Choroid plexus epithelial cell (primary cell): Measurements from ENCODE around the gene ARMH3.

Experiments used
- DNase-seq: peaks from one replicate; pipeline ENCODE4 v3.0.0-alpha.2; 2010; ENCODE audit warnings: low read depth
- H3K4me3 ChIP-seq: 2 replicates; pipeline ENCODE4 v1.5.1; 2011; ENCODE audit warnings: low read depth, mild to moderate bottlenecking, control low read depth, low read length, moderate library complexity
- TF ChIP-seq, protein P1 (sequence below): conservative IDR thresholded peaks from 2 replicates; pipeline ENCODE4 v1.5.1; 2011; ENCODE audit warnings: low read depth, mild to moderate bottlenecking, control low read depth, inconsistent platforms, low read length, moderate library complexity

ARMH3 gene

GRCh38 chr10:101897633-101898032 is 158.3 kb downstream of the ARMH3 start:
- peak; percentile 46 for DNase-seq
- H3K4me3 ChIP-seq = no peak overlapping the region
- TF ChIP-seq, protein P1, sequence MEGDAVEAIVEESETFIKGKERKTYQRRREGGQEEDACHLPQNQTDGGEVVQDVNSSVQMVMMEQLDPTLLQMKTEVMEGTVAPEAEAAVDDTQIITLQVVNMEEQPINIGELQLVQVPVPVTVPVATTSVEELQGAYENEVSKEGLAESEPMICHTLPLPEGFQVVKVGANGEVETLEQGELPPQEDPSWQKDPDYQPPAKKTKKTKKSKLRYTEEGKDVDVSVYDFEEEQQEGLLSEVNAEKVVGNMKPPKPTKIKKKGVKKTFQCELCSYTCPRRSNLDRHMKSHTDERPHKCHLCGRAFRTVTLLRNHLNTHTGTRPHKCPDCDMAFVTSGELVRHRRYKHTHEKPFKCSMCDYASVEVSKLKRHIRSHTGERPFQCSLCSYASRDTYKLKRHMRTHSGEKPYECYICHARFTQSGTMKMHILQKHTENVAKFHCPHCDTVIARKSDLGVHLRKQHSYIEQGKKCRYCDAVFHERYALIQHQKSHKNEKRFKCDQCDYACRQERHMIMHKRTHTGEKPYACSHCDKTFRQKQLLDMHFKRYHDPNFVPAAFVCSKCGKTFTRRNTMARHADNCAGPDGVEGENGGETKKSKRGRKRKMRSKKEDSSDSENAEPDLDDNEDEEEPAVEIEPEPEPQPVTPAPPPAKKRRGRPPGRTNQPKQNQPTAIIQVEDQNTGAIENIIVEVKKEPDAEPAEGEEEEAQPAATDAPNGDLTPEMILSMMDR = no peak

DNA sequence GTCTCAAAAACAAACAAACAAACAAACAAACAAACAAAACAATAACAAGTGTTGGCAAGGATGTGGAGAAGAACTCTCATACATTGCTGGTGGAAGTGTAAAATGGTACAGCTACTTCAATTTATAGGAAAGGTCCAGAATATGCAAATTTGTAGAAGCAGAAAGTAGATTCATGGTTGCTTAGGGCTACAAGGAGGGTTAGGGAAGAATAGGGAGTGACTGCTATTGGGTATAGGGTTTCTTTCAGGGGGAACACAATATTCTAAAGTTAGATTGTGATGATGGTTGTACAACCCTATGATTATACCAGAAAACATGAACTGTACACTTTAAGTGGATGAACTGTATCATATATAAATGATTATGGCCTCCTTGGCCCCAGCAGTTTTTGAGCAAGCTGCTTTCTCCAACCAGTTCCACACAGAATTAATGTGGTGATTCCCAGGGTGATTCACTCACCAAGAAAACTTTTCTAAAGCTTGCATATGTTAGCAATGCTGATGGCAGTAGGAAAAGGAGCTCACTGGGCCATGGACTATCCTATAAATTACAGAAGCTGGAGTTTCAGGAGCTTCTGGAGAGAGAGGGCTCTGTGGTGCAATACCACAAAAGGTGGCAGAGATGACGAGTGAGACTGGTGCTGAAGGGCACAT is 159.6 kb downstream of the ARMH3 start:
- no peak overlapping the region for H3K4me3 ChIP-seq
- TF ChIP-seq, protein P1 = no peak
- DNase-seq = no peak

DNA sequence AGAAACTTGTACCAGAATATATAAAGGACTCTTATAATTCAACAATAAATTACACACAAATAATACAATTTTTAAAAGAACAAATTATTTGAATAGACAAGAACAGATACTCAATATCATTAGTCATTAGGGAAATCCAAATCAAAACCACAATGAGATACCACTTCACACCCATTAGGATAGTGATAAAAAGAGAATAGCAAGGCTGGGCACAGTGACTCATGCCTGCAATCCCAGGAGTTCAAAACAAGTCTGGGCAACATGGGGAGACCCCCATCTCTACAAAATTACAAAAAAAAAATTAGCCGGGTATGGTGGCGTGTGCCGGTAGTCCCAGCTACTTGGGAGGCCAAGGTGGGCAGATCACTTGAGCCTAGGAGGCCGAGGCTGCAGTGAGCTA is 160.2 kb downstream of the ARMH3 start:
- DNase-seq = no peak
- TF ChIP-seq, protein P1 = no peak
- no peak overlapping the region for H3K4me3 ChIP-seq

DNA sequence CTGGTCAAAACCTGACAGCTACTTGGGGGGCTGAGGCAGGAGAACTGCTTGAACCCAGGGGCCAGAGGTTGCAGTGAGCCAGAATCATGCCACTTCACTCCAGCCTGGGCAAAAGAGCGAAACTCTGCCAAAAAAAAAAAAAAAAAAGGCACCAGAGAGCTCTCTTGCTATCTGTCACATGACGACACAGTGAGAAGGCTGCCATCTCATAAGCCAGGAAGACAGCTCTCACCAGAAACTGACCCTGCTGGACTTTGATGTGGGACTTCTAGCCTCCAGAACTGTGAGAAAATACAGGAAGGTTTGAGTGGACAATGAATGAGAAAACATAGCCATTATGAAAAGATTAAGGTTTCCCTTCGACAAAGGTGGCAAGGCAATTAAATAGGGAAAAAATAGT is 161.2 kb downstream of the ARMH3 start:
- DNase-seq = no peak
- TF ChIP-seq, protein P1 = no peak
- H3K4me3 ChIP-seq = no peak overlapping the region

DNA sequence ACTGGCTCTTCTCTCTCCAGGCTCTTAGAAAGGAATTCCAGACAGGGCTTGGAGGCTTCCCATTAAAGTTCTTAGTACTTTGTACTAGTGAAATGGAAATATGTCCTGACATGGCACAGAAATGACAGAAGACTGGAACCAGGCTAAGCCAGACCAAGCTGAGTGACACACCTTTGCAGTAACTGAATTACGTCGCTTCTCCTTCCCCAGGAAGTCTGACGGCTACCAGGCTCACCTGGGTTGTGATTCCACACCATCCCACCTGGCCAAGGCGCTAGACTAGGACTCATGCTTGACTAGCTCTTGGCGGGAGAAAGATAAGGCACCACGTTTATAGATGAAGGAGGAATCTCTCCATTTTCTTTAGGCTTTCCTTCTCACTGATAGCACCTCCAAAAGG is 161.7 kb downstream of the ARMH3 start:
- TF ChIP-seq, protein P1 = no peak

GRCh38 chr10:101893510-101894120 is 162.4 kb downstream of the ARMH3 start:
- no peak for DNase-seq
- no peak overlapping the region for H3K4me3 ChIP-seq
- TF ChIP-seq, protein P1 = no peak

More for the DNA sequence above, 161.7 kb downstream of the ARMH3 start:
- DNase-seq = no peak
- no peak overlapping the region for H3K4me3 ChIP-seq
